Measurements from ENCODE around the gene ZSCAN5A.
A peak's percentile ranks its signal among the peaks of the same experiment; 100 is the strongest.

ZSCAN5A gene

GRCh38 chr19:56306016-56306415, 8.6 kb downstream of the ZSCAN5A start:
- no peak for DNase-seq (ENCODE audit: extremely low read depth, insufficient read length)
- Histone ChIP-seq H3K36me3 (ENCODE audit: control insufficient read depth, insufficient read depth, low read length) (no peaks in the 10 kb centered on the region; the same call in none of the 2 replicates), H3K4me3 (replicated peaks; ENCODE audit: low read depth, low read length) (no peak overlapping the region), H3K27me3 (replicated peaks; ENCODE audit: control insufficient read depth, insufficient read depth, low read length) (no peaks in the 10 kb centered on the region)
- TF ChIP-seq, protein P1, sequence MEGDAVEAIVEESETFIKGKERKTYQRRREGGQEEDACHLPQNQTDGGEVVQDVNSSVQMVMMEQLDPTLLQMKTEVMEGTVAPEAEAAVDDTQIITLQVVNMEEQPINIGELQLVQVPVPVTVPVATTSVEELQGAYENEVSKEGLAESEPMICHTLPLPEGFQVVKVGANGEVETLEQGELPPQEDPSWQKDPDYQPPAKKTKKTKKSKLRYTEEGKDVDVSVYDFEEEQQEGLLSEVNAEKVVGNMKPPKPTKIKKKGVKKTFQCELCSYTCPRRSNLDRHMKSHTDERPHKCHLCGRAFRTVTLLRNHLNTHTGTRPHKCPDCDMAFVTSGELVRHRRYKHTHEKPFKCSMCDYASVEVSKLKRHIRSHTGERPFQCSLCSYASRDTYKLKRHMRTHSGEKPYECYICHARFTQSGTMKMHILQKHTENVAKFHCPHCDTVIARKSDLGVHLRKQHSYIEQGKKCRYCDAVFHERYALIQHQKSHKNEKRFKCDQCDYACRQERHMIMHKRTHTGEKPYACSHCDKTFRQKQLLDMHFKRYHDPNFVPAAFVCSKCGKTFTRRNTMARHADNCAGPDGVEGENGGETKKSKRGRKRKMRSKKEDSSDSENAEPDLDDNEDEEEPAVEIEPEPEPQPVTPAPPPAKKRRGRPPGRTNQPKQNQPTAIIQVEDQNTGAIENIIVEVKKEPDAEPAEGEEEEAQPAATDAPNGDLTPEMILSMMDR (IDR thresholded peaks at IDR 0.05; ENCODE audit: insufficient read depth, low read length, poor library complexity, severe bottlenecking) = no peak

GRCh38 chr19:56304243-56304642, 10.4 kb downstream of the ZSCAN5A start:
- Histone ChIP-seq H3K4me3 (replicated peaks; ENCODE audit: low read depth, low read length) (no peak overlapping the region), H3K27me3 (replicated peaks; ENCODE audit: control insufficient read depth, insufficient read depth, low read length) (no peaks in the 10 kb centered on the region), H3K36me3 (ENCODE audit: control insufficient read depth, insufficient read depth, low read length) (no peaks in the 10 kb centered on the region; the same call in none of the 2 replicates)
- no peak for DNase-seq (ENCODE audit: extremely low read depth, insufficient read length)
- TF ChIP-seq, protein P1 (IDR thresholded peaks at IDR 0.05; ENCODE audit: insufficient read depth, low read length, poor library complexity, severe bottlenecking) = no peak

GRCh38 chr19:56301886-56302620, 12.6 kb downstream of the ZSCAN5A start:
- DNase-seq (ENCODE audit: extremely low read depth, insufficient read length) = no peak
- Histone ChIP-seq H3K27me3 (replicated peaks; ENCODE audit: control insufficient read depth, insufficient read depth, low read length) (no peaks in the 10 kb centered on the region), H3K36me3 (ENCODE audit: control insufficient read depth, insufficient read depth, low read length) (no peaks in the 10 kb centered on the region; the same call in none of the 2 replicates), H3K4me3 (replicated peaks; ENCODE audit: low read depth, low read length) (no peak overlapping the region)
- TF ChIP-seq, protein P1 (IDR thresholded peaks at IDR 0.05; ENCODE audit: insufficient read depth, low read length, poor library complexity, severe bottlenecking) = no peak

- Histone ChIP-seq H3K36me3 (ENCODE audit: control insufficient read depth, insufficient read depth, low read length) (no peaks in the 10 kb centered on the region; the same call in none of the 2 replicates), H3K4me3 (replicated peaks; ENCODE audit: low read depth, low read length) (no peak overlapping the region), H3K27me3 (replicated peaks; ENCODE audit: control insufficient read depth, insufficient read depth, low read length) (no peaks in the 10 kb centered on the region)
- TF ChIP-seq, protein P1 (IDR thresholded peaks at IDR 0.05; ENCODE audit: insufficient read depth, low read length, poor library complexity, severe bottlenecking) = peak; percentile 1
- no peak for DNase-seq (ENCODE audit: extremely low read depth, insufficient read length)
Observed at GRCh38 chr19:56301155-56301554, 13.5 kb downstream of the ZSCAN5A start.

DNA sequence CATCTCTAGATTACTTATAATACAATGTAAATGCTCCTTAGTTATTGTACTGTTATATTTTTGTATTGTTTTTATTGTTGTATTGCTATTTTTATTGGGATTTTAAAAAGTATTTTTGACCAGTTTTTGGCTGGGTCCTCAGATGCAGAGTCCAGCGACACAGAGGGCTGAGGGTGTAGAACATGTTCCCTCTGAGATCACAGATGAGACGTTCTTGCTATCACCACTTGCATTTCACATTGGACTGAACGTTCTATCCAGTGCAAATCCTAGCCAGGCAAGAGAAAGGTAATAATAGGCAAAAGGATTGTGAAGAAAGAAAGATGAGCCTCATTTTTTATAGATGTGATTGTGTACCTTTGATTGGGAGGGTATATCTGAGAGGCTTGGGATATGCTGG, 15.0 kb downstream of the ZSCAN5A start:
- no peaks in the 10 kb centered on the region; the same call in 1 of the 2 replicates for H3K36me3 ChIP-seq (ENCODE audit: control insufficient read depth, insufficient read depth, low read length)
- TF ChIP-seq, protein P1 (IDR thresholded peaks at IDR 0.05; ENCODE audit: insufficient read depth, low read length, poor library complexity, severe bottlenecking) = no peak
- DNase-seq (ENCODE audit: extremely low read depth, insufficient read length) = no peak
- no peaks in the 10 kb centered on the region for H3K27me3 ChIP-seq (replicated peaks; ENCODE audit: control insufficient read depth, insufficient read depth, low read length)
- no peak overlapping the region for H3K4me3 ChIP-seq (replicated peaks; ENCODE audit: low read depth, low read length)
